ENCODE results near the gene RALB. TPM values are rescaled to one million over a fixed set of nuclear protein-coding genes. Genes with fewer than 3 reads are reported as not detected.
A peak's percentile ranks its signal among the peaks of the same experiment; 100 is the strongest.

The RALB gene
- total RNA-seq, 1 experiment from 2014 or later: 24.6 TPM

GRCh38 chr2:120312860-120313694, 60.4 kb downstream of the RALB start:
- H3K27me3 ChIP-seq (ENCODE audit: insufficient read depth, low read length): peaks cover 6% of the 10 kb centered on the region; the same call in 1 of the 2 replicates
- no peaks in the 10 kb centered on the region for H3K9me3 ChIP-seq (ENCODE audit: control insufficient read depth, low read depth, low read length)
- no peak overlapping the region for H3K23ac ChIP-seq (ENCODE audit: insufficient read length, low read depth, low read length)
- no peak overlapping the region for H2BK12ac ChIP-seq (ENCODE audit: insufficient read length, low read depth, low read length)
- no CpG with 5 or more reads among the region's 38 CpGs for WGBS (ENCODE audit: extremely low coverage, insufficient read length, low lambda C conversion rate)
- no peak overlapping the region for H3K14ac ChIP-seq (ENCODE audit: insufficient read depth, low read length)
- no peaks in the 10 kb centered on the region; a peak in 2 of 5 replicates for H3K9me3 Mint-ChIP-seq
- peak overlapping the region; percentile 48 for H3K4me2 ChIP-seq (ENCODE audit: insufficient read depth, insufficient read length, low read length)
- H4K5ac ChIP-seq (ENCODE audit: insufficient read length, low read depth, low read length): no peak overlapping the region
- DNase-seq: peak; percentile 80
- H3K4me3 Mint-ChIP-seq: peak overlapping the region; percentile 52 to 68
- H3K4me1 Mint-ChIP-seq: peaks cover 22 to 46% of the 10 kb centered on the region in 2 experiments
- no peaks in the 10 kb centered on the region for H3K79me2 ChIP-seq (ENCODE audit: insufficient read depth, low read length)
- TF ChIP-seq CTCF (conservative IDR thresholded peaks at IDR 0.05): peak; percentile 94
- H2BK20ac ChIP-seq (ENCODE audit: low read depth, low read length, poor library complexity, severe bottlenecking): no peak overlapping the region
- no peaks in the 10 kb centered on the region; a peak in 1 of 7 replicates for H3K36me3 Mint-ChIP-seq (ENCODE audit: insufficient read depth in 1 of 3, low read depth in 3 of 3)
- no peak overlapping the region for H4K8ac ChIP-seq (replicated peaks; ENCODE audit: insufficient read length, low read depth, low read length)
- peaks cover 80% of the 10 kb centered on the region for H3K27me3 Mint-ChIP-seq (ENCODE audit: low read depth)
- no peak overlapping the region for H2AK5ac ChIP-seq (ENCODE audit: insufficient read length, low read length)
- H3K56ac ChIP-seq (ENCODE audit: insufficient read length, low read depth, low read length): no peak overlapping the region
- no peak overlapping the region for H3K4ac ChIP-seq (ENCODE audit: low read depth, low read length)
- peaks cover 4% of the 10 kb centered on the region for H3K23me2 ChIP-seq (ENCODE audit: insufficient read length, low read depth, low read length, poor library complexity, severe bottlenecking)
- H4K91ac ChIP-seq (ENCODE audit: insufficient read length, low read depth, low read length): no peak overlapping the region
- H4K20me1 ChIP-seq (ENCODE audit: control insufficient read depth, insufficient read depth, insufficient read length): peaks cover 2% of the 10 kb centered on the region
- no peak overlapping the region for H2BK15ac ChIP-seq (ENCODE audit: low read depth, low read length)
- H2AFZ ChIP-seq (ENCODE audit: low read length): no peak overlapping the region
- no peak overlapping the region for H3T11ph ChIP-seq (ENCODE audit: low read length)
- no peak overlapping the region for H2BK5ac ChIP-seq (ENCODE audit: insufficient read length, low read length)
- H3K18ac ChIP-seq (ENCODE audit: insufficient read length, low read depth, low read length): peak overlapping the region; percentile 12
- H2BK120ac ChIP-seq (ENCODE audit: low read depth, low read length, poor library complexity, severe bottlenecking): no peak overlapping the region
- no peak overlapping the region for H3K9ac ChIP-seq (ENCODE audit: extremely low read depth, insufficient read length, low read length)
- H3K27ac ChIP-seq (ENCODE audit: insufficient read length, low read depth, low read length): no peak overlapping the region
- H3K79me1 ChIP-seq (ENCODE audit: insufficient read depth, low read depth, low read length, poor library complexity, severe bottlenecking): no peaks in the 10 kb centered on the region
- H3K4me1 ChIP-seq (ENCODE audit: insufficient read depth, low read length): no peaks in the 10 kb centered on the region
- no peak overlapping the region for H3K27ac Mint-ChIP-seq

Data from H9 (cell line).